HepG2 (cell line): ENCODE data around the gene RGL1. TPM values are rescaled to one million over a fixed set of nuclear protein-coding genes. Genes with fewer than 3 reads are reported as not detected.

ENCODE experiments used
- ATAC-seq: fragments of 200-7000 bp; cut with Tn5 transposase; 3 replicates; pipeline ENCODE4 v1.9.1; 2020; ENCODE audit warnings: mild to moderate bottlenecking, moderate library complexity
- BruUV-seq: library from RNA; stranded (reverse); fragments of 400-500 nt; replicated peaks from 2 replicates; lab custom pipeline; 2021; lab: Mats Ljungman, UMichigan
- CTCF ChIA-PET: fragments of 300-600 bp; formaldehyde crosslinking; extraction: SDS; loops from one replicate; lab custom pipeline; 2021; ENCODE audit warnings: low total read pairs, inconsistent platforms, low intra/inter-chr PET ratio; lab: Yijun Ruan, JAX
- POLR2A ChIA-PET: fragments of 350-600 bp; sonication (Branson Sonifier 250); formaldehyde crosslinking; loops from one replicate; lab custom pipeline; 2020; ENCODE audit warnings: antibody characterized with exemption, inconsistent platforms; lab: Yijun Ruan, JAX
- DNase-seq: peaks from one replicate; pipeline ENCODE4 v3.0.0-alpha.2; 2015; ENCODE audit warnings: low spot score
- FAIRE-seq: peaks from 3 replicates; lab custom pipeline; 2011; peaks lifted over from hg19 to GRCh38; lab: Jason Lieb, UNC
- H2AFZ ChIP-seq: one replicate; pipeline ENCODE4 v1.6.1; 2011; ENCODE audit warnings: low read length, inconsistent platforms
- H3K27ac ChIP-seq: fragments of 300-600 bp; 3 replicates; pipeline ENCODE4 v1.8.0; 2011; ENCODE audit warnings: mixed run types, mild to moderate bottlenecking, mixed read lengths, low read length, inconsistent platforms; ENCODE audit not compliant: insufficient read depth; ENCODE audit errors: extremely low read length
- H3K27me3 ChIP-seq, 2 experiments: fragments of 200-600 bp in 1 of 2; 2 replicates in 1 of 2; 3 replicates in 1 of 2; pipeline versions ENCODE4 v1.6.0 to v1.8.0; 2011; ENCODE audit warnings: low read length in 2 of 2, mild to moderate bottlenecking in 2 of 2, moderate library complexity in 2 of 2, inconsistent platforms in 1 of 2; ENCODE audit not compliant: insufficient read depth in 2 of 2, control insufficient read depth in 1 of 2
- H3K36me3 ChIP-seq, 2 experiments: fragments of 200-600 bp in 1 of 2; replicated peaks in 1 of 2; 2 replicates in 1 of 2; 3 replicates in 1 of 2; pipeline versions ENCODE4 v1.5.1 to v1.8.0; 2011; ENCODE audit warnings: low read length in 2 of 2, inconsistent platforms in 1 of 2; ENCODE audit not compliant: insufficient read depth in 2 of 2, control insufficient read depth in 1 of 2
- H3K4me1 ChIP-seq: 2 replicates; pipeline ENCODE4 v1.5.1; 2012; ENCODE audit warnings: low read length, inconsistent platforms; ENCODE audit not compliant: insufficient read depth
- H3K4me2 ChIP-seq: 2 replicates; pipeline ENCODE4 v1.6.0; 2011; ENCODE audit warnings: low read depth, low read length, inconsistent platforms
- H3K4me3 ChIP-seq, 3 experiments: fragments of 200-600 bp in 1 of 3; sonication (generic), shearing (Covaris generic) in 1 of 3; replicated peaks in 1 of 3; 2 replicates each; pipeline ENCODE4 v1.5.1; 2011 to 2016; ENCODE audit warnings: low read length in 3 of 3, inconsistent platforms in 2 of 3, low read depth in 2 of 3, mild to moderate bottlenecking in 2 of 3, control low read depth in 1 of 3, mixed read lengths in 1 of 3; ENCODE audit not compliant: insufficient read depth in 1 of 3
- H3K79me2 ChIP-seq: one replicate; pipeline ENCODE4 v1.6.1; 2011; ENCODE audit warnings: low read length, inconsistent platforms; ENCODE audit not compliant: insufficient read depth
- H3K9ac ChIP-seq: 2 replicates; pipeline ENCODE4 v1.6.0; 2011; ENCODE audit warnings: mild to moderate bottlenecking, low read depth, low read length, inconsistent platforms; ENCODE audit not compliant: insufficient read depth
- H3K9me3 ChIP-seq: 2 replicates; pipeline ENCODE4 v1.5.1; 2012; ENCODE audit warnings: mild to moderate bottlenecking, low read length
- H4K20me1 ChIP-seq: 2 replicates; pipeline ENCODE4 v1.6.0; 2011; ENCODE audit warnings: inconsistent platforms, mild to moderate bottlenecking, low read length, moderate library complexity; ENCODE audit not compliant: insufficient read depth
- ASH2L ChIP-seq: fragments of 300-600, 200-600 bp; sonication (generic); IDR thresholded peaks from 2 replicates; pipeline ENCODE4 v1.7.0; 2017; ENCODE audit warnings: low read depth, mild to moderate bottlenecking, moderate library complexity, mixed read lengths, low read length; ENCODE audit not compliant: insufficient read length
- KAT7 ChIP-seq: IDR thresholded peaks from 2 replicates; pipeline ENCODE4 v1.6.1; 2018; ENCODE audit warnings: borderline replicate concordance, missing compliant biosample characterization
- MEF2D ChIP-seq: sonication (generic); formaldehyde crosslinking; IDR thresholded peaks from 2 replicates; pipeline ENCODE4 v1.5.1; 2020; ENCODE audit warnings: mild to moderate bottlenecking, missing genetic modification reagents
- ZNF501 ChIP-seq: sonication (generic); formaldehyde crosslinking; IDR thresholded peaks from 2 replicates; pipeline ENCODE4 v1.5.1; 2020; ENCODE audit warnings: mild to moderate bottlenecking, moderate library complexity, missing genetic modification reagents
- ZNF776 ChIP-seq: sonication (generic); formaldehyde crosslinking; IDR thresholded peaks from 2 replicates; pipeline ENCODE4 v1.4.0; 2020; ENCODE audit warnings: mild to moderate bottlenecking, missing genetic modification reagents
- ZNF83 ChIP-seq: sonication (generic); formaldehyde crosslinking; IDR thresholded peaks from 2 replicates; pipeline ENCODE4 v1.4.0; 2020; ENCODE audit warnings: missing genetic modification reagents, mild to moderate bottlenecking, borderline replicate concordance
- WGBS: methylation state at CpG from one replicate; pipeline ENCODE4 v1.1.6; 2017; ENCODE audit warnings: low lambda C conversion rate; 5-methylcytosine and 5-hydroxymethylcytosine counted together
- in situ Hi-C: cut with HindIII; loops from 2 replicates; pipeline ENCODE4 v1.10.0; 2017; ENCODE audit warnings: low pct_unique_long_range_greater_than_20kb; ENCODE audit not compliant: extremely low pct_ligation_motif_present
- intact Hi-C: fragments of 100-400 bp; cut with micrococcal nuclease; formaldehyde crosslinking; loops from one replicate; pipeline ENCODE4 v1.10.0; 2022; ENCODE audit not compliant: unreplicated experiment
- polyA plus RNA-seq, 8 experiments: library from polyadenylated mRNA; depleted of rRNA in 3 of 8; stranded (reverse) in 7 of 8; unstranded in 1 of 8; fragments of >200 nt; fragmentation: Illumina TruSeq in 4 of 8; extraction: Trizol in 4 of 8; gene quantifications; 2 replicates each; pipeline versions ENCODE4 v1.2.1 to v1.2.3, GENCODE V29; 2011 to 2016; ENCODE audit warnings: low read depth in 4 of 8, missing spikeins in 1 of 8, mixed read lengths in 1 of 8; ENCODE audit not compliant: insufficient read depth in 1 of 8
- total RNA-seq, 5 experiments: library from RNA; depleted of rRNA; stranded (reverse); fragments of >200 nt; fragmentation: Illumina TruSeq; extraction: Trizol; gene quantifications; 2 replicates each; pipeline ENCODE4 v1.2.3, GENCODE V29; 2016; ENCODE audit warnings: low read depth in 1 of 5
- TF ChIP-seq, protein P1 (sequence below): sonication (generic); formaldehyde crosslinking; IDR thresholded peaks from 2 replicates; pipeline ENCODE4 v1.5.0; 2020; ENCODE audit warnings: mild to moderate bottlenecking, missing genetic modification reagents, borderline replicate concordance

Gene RGL1
- total and polyA plus RNA-seq, 2 of the 13 experiments (the other 11 are each of a cell fraction or from before 2014, with no cell fraction given) = 3.5 to 4.7 TPM

DNA sequence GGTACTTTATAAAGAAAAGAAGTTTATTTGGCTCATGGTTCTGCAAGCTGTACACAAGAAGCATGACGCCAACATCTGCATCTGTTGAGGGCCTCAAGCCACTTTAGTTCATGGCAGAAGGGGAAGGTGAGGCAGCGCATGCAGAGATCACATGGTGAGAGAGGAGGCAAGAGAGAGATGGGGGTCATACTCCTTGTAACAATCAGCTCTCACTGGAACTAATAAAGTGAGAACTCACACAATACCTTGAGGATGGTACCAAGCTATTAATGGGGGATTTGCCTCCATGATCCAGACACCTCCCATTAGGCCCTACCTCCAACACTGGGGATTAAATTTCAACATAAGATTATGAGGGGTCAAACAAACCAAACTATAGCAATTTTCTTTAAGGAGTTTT is 3.3 kb upstream of the RGL1 start:
- BruUV-seq = no TSS peak
- Histone ChIP-seq H3K4me1 (peaks cover 21% of the 10 kb centered on the region), H3K79me2 (no peaks in the 10 kb centered on the region), H3K27ac (no peak overlapping the region), H3K9me3 (no peaks in the 10 kb centered on the region), H3K4me2 (no peak overlapping the region)
- intact Hi-C loops = loop anchor here (5.0 kb wide), 2 partner anchors 104 to 164 kb away; partner anchors contain the start of gene ARPC5
- ATAC-seq = no peak
- DNase-seq = no peak
- WGBS = 95% methylated on average over 2 of the region's 2 CpGs
- CTCF ChIA-PET = no interaction called here
- no peak for TF ChIP-seq MEF2D (CRISPR knock-in tag)
- no peak for TF ChIP-seq ASH2L
- no peak for TF ChIP-seq ZNF776 (CRISPR knock-in tag)
- TF ChIP-seq ZNF501 (CRISPR knock-in tag) = no peak
- no peak for TF ChIP-seq KAT7 (CRISPR knock-in tag)
- TF ChIP-seq, protein P1, sequence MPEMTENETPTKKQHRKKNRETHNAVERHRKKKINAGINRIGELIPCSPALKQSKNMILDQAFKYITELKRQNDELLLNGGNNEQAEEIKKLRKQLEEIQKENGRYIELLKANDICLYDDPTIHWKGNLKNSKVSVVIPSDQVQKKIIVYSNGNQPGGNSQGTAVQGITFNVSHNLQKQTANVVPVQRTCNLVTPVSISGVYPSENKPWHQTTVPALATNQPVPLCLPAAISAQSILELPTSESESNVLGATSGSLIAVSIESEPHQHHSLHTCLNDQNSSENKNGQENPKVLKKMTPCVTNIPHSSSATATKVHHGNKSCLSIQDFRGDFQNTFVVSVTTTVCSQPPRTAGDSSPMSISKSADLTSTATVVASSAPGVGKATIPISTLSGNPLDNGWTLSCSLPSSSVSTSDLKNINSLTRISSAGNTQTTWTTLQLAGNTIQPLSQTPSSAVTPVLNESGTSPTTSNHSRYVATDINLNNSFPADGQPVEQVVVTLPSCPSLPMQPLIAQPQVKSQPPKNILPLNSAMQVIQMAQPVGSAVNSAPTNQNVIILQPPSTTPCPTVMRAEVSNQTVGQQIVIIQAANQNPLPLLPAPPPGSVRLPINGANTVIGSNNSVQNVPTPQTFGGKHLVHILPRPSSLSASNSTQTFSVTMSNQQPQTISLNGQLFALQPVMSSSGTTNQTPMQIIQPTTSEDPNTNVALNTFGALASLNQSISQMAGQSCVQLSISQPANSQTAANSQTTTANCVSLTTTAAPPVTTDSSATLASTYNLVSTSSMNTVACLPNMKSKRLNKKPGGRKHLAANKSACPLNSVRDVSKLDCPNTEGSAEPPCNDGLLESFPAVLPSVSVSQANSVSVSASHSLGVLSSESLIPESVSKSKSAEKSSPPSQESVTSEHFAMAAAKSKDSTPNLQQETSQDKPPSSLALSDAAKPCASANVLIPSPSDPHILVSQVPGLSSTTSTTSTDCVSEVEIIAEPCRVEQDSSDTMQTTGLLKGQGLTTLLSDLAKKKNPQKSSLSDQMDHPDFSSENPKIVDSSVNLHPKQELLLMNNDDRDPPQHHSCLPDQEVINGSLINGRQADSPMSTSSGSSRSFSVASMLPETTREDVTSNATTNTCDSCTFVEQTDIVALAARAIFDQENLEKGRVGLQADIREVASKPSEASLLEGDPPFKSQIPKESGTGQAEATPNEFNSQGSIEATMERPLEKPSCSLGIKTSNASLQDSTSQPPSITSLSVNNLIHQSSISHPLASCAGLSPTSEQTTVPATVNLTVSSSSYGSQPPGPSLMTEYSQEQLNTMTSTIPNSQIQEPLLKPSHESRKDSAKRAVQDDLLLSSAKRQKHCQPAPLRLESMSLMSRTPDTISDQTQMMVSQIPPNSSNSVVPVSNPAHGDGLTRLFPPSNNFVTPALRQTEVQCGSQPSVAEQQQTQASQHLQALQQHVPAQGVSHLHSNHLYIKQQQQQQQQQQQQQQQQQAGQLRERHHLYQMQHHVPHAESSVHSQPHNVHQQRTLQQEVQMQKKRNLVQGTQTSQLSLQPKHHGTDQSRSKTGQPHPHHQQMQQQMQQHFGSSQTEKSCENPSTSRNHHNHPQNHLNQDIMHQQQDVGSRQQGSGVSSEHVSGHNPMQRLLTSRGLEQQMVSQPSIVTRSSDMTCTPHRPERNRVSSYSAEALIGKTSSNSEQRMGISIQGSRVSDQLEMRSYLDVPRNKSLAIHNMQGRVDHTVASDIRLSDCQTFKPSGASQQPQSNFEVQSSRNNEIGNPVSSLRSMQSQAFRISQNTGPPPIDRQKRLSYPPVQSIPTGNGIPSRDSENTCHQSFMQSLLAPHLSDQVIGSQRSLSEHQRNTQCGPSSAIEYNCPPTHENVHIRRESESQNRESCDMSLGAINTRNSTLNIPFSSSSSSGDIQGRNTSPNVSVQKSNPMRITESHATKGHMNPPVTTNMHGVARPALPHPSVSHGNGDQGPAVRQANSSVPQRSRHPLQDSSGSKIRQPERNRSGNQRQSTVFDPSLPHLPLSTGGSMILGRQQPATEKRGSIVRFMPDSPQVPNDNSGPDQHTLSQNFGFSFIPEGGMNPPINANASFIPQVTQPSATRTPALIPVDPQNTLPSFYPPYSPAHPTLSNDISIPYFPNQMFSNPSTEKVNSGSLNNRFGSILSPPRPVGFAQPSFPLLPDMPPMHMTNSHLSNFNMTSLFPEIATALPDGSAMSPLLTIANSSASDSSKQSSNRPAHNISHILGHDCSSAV = no peak
- no peak for TF ChIP-seq ZNF83
- TF ChIP-seq, all 625 proteins: peak for 0
- H3K36me3 ChIP-seq = no peaks in the 10 kb centered on the region; a peak in 1 of 5 replicates
- H3K9ac ChIP-seq = no peak overlapping the region
- no peaks in the 10 kb centered on the region for H4K20me1 ChIP-seq
- H3K4me3 ChIP-seq = no peak overlapping the region
- no peak overlapping the region for H2AFZ ChIP-seq
- POLR2A ChIA-PET = no interaction called here
- in situ Hi-C loops = no loop called here
- H3K27me3 ChIP-seq = no peaks in the 10 kb centered on the region; a peak in 1 of 5 replicates
- FAIRE-seq = no peak
